DND-41 (cell line): Measurements from ENCODE around the gene RIBC2.

Experiments used
- ATAC-seq: fragments of 200-7000 bp; cut with Tn5 transposase; 3 replicates; pipeline ENCODE4 v1.9.1; 2021; ENCODE audit warnings: low read depth; ENCODE audit not compliant: insufficient read depth
- DNase-seq: peaks from one replicate; pipeline ENCODE4 v3.0.0-alpha.2; 2020
- H2AFZ ChIP-seq: 2 replicates; pipeline ENCODE4 v1.6.0; 2012; ENCODE audit warnings: low read depth, low read length
- H3K27ac ChIP-seq: 2 replicates; pipeline ENCODE4 v1.5.1; 2012; ENCODE audit warnings: low read length, inconsistent platforms
- H3K27me3 ChIP-seq: fragments of 200-600 bp; sonication (generic); 2 replicates; pipeline ENCODE4 v1.6.0; 2012; ENCODE audit warnings: low read length, mild to moderate bottlenecking, inconsistent platforms; ENCODE audit not compliant: insufficient read depth, poor library complexity
- H3K36me3 ChIP-seq: 2 replicates; pipeline ENCODE4 v1.5.1; 2012; ENCODE audit warnings: low read length, inconsistent platforms; ENCODE audit not compliant: insufficient read depth
- H3K4me1 ChIP-seq: 2 replicates; pipeline ENCODE4 v1.5.1; 2012; ENCODE audit warnings: mild to moderate bottlenecking, low read length; ENCODE audit not compliant: insufficient read depth
- H3K4me2 ChIP-seq: 2 replicates; pipeline ENCODE4 v1.6.0; 2012; ENCODE audit warnings: mild to moderate bottlenecking, moderate library complexity, low read length, inconsistent platforms; ENCODE audit not compliant: insufficient read depth
- H3K4me3 ChIP-seq, 2 experiments: fragments of 200-600 bp in 1 of 2; shearing (Covaris generic) in 1 of 2; 2 replicates each; pipeline ENCODE4 v1.5.1; 2012 to 2016; ENCODE audit warnings: inconsistent platforms in 2 of 2, low read length in 2 of 2, mild to moderate bottlenecking in 2 of 2, low read depth in 1 of 2, moderate library complexity in 1 of 2
- H3K79me2 ChIP-seq: 2 replicates; pipeline ENCODE4 v1.6.0; 2012; ENCODE audit warnings: low read length, inconsistent platforms; ENCODE audit not compliant: insufficient read depth
- H3K9ac ChIP-seq: 2 replicates; pipeline ENCODE4 v1.6.0; 2012; ENCODE audit warnings: low read depth, mild to moderate bottlenecking, inconsistent platforms, low read length, moderate library complexity
- H3K9me3 ChIP-seq: 2 replicates; pipeline ENCODE4 v1.5.1; 2012; ENCODE audit warnings: low read length, moderate library complexity, mild to moderate bottlenecking, inconsistent platforms; ENCODE audit not compliant: insufficient read depth, severe bottlenecking
- H4K20me1 ChIP-seq: 2 replicates; pipeline ENCODE4 v1.6.0; 2012; ENCODE audit warnings: low read length; ENCODE audit not compliant: insufficient read depth
- EZH2 ChIP-seq: IDR thresholded peaks from 3 replicates; pipeline ENCODE4 v1.6.1; 2012; ENCODE audit warnings: borderline replicate concordance, low read depth, mild to moderate bottlenecking, moderate library complexity, low read length, inconsistent platforms; ENCODE audit not compliant: severe bottlenecking
- TF ChIP-seq, protein P1 (sequence below): IDR thresholded peaks from 2 replicates; pipeline ENCODE4 v1.5.1; 2012; ENCODE audit warnings: borderline replicate concordance, low read length, moderate library complexity, mild to moderate bottlenecking; ENCODE audit not compliant: poor library complexity, severe bottlenecking; ENCODE audit errors: extremely low read depth

The RIBC2 gene

DNA sequence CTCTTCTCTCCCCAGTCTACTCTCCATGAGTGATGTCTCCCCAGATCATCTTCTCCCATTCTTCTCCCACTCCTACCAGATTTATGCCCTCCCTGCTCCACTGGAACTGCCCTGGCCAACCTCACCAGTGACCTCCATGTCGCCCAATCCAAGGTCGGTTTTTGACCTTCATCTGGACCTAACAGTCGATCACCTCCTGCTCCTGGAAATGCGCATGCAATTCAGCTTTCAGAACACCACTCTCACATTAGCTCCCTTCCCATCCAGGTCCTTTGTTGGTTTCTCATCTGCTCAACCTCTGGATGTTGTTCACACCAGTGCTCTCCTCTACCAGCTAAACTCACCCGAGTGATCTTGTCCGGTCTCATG lies 5.3 kb downstream of the RIBC2 start:
- no peak overlapping the region for H3K27ac ChIP-seq

DNA sequence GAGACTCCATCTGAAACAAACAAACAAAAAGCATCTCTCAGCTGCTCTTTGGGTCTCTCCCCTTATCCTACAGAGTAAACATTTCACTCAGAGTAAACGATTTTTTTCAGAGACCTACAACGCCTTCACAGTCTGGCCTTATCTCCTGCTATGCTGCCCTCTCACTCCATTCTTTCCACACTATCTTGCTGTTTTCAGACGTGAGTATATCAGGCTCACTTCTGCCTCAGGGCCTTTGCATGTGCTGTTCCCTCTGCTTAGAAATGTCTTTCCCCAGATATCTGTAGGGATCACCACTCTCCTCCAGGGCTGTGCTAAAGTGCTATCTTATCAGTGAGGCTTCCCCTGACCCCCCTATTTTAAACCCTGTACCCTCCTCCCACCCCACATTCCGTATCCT lies 6.5 kb downstream of the RIBC2 start:
- Histone ChIP-seq H3K9ac (no peak overlapping the region), H2AFZ (no peak overlapping the region), H3K9me3 (no peaks in the 10 kb centered on the region), H3K4me1 (no peaks in the 10 kb centered on the region), H3K27ac (no peak overlapping the region), H3K4me3 (no peak overlapping the region), H4K20me1 (no peaks in the 10 kb centered on the region), H3K36me3 (no peaks in the 10 kb centered on the region), H3K79me2 (no peaks in the 10 kb centered on the region), H3K27me3 (peaks cover 7% of the 10 kb centered on the region), H3K4me2 (no peak overlapping the region)
- TF ChIP-seq, protein P1, sequence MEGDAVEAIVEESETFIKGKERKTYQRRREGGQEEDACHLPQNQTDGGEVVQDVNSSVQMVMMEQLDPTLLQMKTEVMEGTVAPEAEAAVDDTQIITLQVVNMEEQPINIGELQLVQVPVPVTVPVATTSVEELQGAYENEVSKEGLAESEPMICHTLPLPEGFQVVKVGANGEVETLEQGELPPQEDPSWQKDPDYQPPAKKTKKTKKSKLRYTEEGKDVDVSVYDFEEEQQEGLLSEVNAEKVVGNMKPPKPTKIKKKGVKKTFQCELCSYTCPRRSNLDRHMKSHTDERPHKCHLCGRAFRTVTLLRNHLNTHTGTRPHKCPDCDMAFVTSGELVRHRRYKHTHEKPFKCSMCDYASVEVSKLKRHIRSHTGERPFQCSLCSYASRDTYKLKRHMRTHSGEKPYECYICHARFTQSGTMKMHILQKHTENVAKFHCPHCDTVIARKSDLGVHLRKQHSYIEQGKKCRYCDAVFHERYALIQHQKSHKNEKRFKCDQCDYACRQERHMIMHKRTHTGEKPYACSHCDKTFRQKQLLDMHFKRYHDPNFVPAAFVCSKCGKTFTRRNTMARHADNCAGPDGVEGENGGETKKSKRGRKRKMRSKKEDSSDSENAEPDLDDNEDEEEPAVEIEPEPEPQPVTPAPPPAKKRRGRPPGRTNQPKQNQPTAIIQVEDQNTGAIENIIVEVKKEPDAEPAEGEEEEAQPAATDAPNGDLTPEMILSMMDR = no peak
- TF ChIP-seq EZH2 = no peak
- DNase-seq = no peak
- no peak for ATAC-seq

More for the DNA sequence above, 5.3 kb downstream of the RIBC2 start:
- no peak overlapping the region for H3K4me2 ChIP-seq
- H3K9ac ChIP-seq = no peak overlapping the region
- no peaks in the 10 kb centered on the region for H3K4me1 ChIP-seq
- no peak overlapping the region for H3K4me3 ChIP-seq
- no peaks in the 10 kb centered on the region for H3K36me3 ChIP-seq
- H3K9me3 ChIP-seq = no peaks in the 10 kb centered on the region
- ATAC-seq (no peak), DNase-seq (no peak)
- H4K20me1 ChIP-seq = no peaks in the 10 kb centered on the region
- TF ChIP-seq, protein P1 = no peak
- no peak for TF ChIP-seq EZH2
- no peaks in the 10 kb centered on the region for H3K79me2 ChIP-seq
- H3K27me3 ChIP-seq = peaks cover 7% of the 10 kb centered on the region
- no peak overlapping the region for H2AFZ ChIP-seq

GRCh38 chr22:45420539-45420938 lies 7.0 kb downstream of the RIBC2 start:
- Histone ChIP-seq H3K36me3 (no peaks in the 10 kb centered on the region), H2AFZ (no peak overlapping the region), H3K4me2 (no peak overlapping the region), H3K4me1 (no peaks in the 10 kb centered on the region), H3K79me2 (no peaks in the 10 kb centered on the region), H3K9me3 (no peaks in the 10 kb centered on the region), H3K9ac (no peak overlapping the region), H3K27ac (no peak overlapping the region), H3K27me3 (peaks cover 7% of the 10 kb centered on the region), H3K4me3 (no peak overlapping the region), H4K20me1 (no peaks in the 10 kb centered on the region)
- DNase-seq (no peak), ATAC-seq (no peak)
- no peak for TF ChIP-seq EZH2
- TF ChIP-seq, protein P1 = no peak
